ENCODE results near the gene UTS2B.

UTS2B gene

GRCh38 chr3:191373327-191373726 is 43.0 kb upstream of the UTS2B start:
- Mint-ChIP-seq H3K36me3 (ENCODE audit: low read depth) (peaks cover 45% of the 10 kb centered on the region), H3K27me3 (ENCODE audit: low read depth) (no peaks in the 10 kb centered on the region), H3K4me1 (peaks cover 24% of the 10 kb centered on the region), H3K4me3 (no peak overlapping the region), H3K9me3 (no peaks in the 10 kb centered on the region), H3K27ac (no peak overlapping the region)
- no peak for TF ChIP-seq CTCF (IDR thresholded peaks at IDR 0.05; ENCODE audit: unreplicated experiment in 3 of 3)

- Mint-ChIP-seq H3K4me1 (peaks cover 14% of the 10 kb centered on the region), H3K27ac (peak overlapping the region in 1 of 3 experiments; percentile 46), H3K9me3 (no peaks in the 10 kb centered on the region), H3K36me3 (ENCODE audit: low read depth) (peaks cover 47% of the 10 kb centered on the region), H3K4me3 (no peak overlapping the region), H3K27me3 (ENCODE audit: low read depth) (no peaks in the 10 kb centered on the region)
- no peak for TF ChIP-seq CTCF (IDR thresholded peaks at IDR 0.05; ENCODE audit: unreplicated experiment in 3 of 3)
Observed at GRCh38 chr3:191372122-191372521, 41.8 kb upstream of the UTS2B start.

- peaks cover 49% of the 10 kb centered on the region for H3K36me3 Mint-ChIP-seq (ENCODE audit: low read depth)
- H3K4me3 Mint-ChIP-seq, result no peak overlapping the region
- no peak overlapping the region for H3K27ac Mint-ChIP-seq
- peaks cover 5% of the 10 kb centered on the region for H3K4me1 Mint-ChIP-seq
- no peaks in the 10 kb centered on the region for H3K9me3 Mint-ChIP-seq
- TF ChIP-seq CTCF (IDR thresholded peaks at IDR 0.05; ENCODE audit: unreplicated experiment in 3 of 3), result no peak
- H3K27me3 Mint-ChIP-seq (ENCODE audit: low read depth), result no peaks in the 10 kb centered on the region
Observed at GRCh38 chr3:191369616-191370010, 39.3 kb upstream of the UTS2B start.

- Mint-ChIP-seq H3K27ac (no peak overlapping the region), H3K4me3 (no peak overlapping the region)
Observed at GRCh38 chr3:191368755-191369615, 38.7 kb upstream of the UTS2B start.

GRCh38 chr3:191366675-191367074 is 36.3 kb upstream of the UTS2B start:
- Mint-ChIP-seq H3K36me3 (ENCODE audit: low read depth) (peaks cover 66% of the 10 kb centered on the region), H3K4me1 (peaks cover 5% of the 10 kb centered on the region), H3K27ac (no peak overlapping the region), H3K4me3 (no peak overlapping the region), H3K27me3 (ENCODE audit: low read depth) (no peaks in the 10 kb centered on the region), H3K9me3 (no peaks in the 10 kb centered on the region)
- no peak for TF ChIP-seq CTCF (IDR thresholded peaks at IDR 0.05; ENCODE audit: unreplicated experiment in 3 of 3)

More at GRCh38 chr3:191368755-191369615, 38.7 kb upstream of the UTS2B start:
- TF ChIP-seq CTCF (IDR thresholded peaks at IDR 0.05; ENCODE audit: unreplicated experiment in 3 of 3), result no peak
- Mint-ChIP-seq H3K36me3 (ENCODE audit: low read depth) (peaks cover 54% of the 10 kb centered on the region), H3K9me3 (no peaks in the 10 kb centered on the region), H3K4me1 (peaks cover 5% of the 10 kb centered on the region), H3K27me3 (ENCODE audit: low read depth) (no peaks in the 10 kb centered on the region)

GRCh38 chr3:191363221-191363620 is 32.9 kb upstream of the UTS2B start:
- H3K36me3 Mint-ChIP-seq (ENCODE audit: low read depth), result peaks cover 74% of the 10 kb centered on the region
- H3K4me1 Mint-ChIP-seq, result no peaks in the 10 kb centered on the region
- H3K27ac Mint-ChIP-seq, result no peak overlapping the region
- no peak for TF ChIP-seq CTCF (IDR thresholded peaks at IDR 0.05; ENCODE audit: unreplicated experiment in 3 of 3)
- H3K4me3 Mint-ChIP-seq, result no peak overlapping the region
- no peaks in the 10 kb centered on the region for H3K27me3 Mint-ChIP-seq (ENCODE audit: low read depth)
- H3K9me3 Mint-ChIP-seq, result no peaks in the 10 kb centered on the region

All from nephron (organoid).